ENCODE data around the gene CERS6. TPM values are rescaled to one million over a fixed set of nuclear protein-coding genes. Genes with fewer than 3 reads are reported as not detected.

CERS6 gene
- total RNA-seq, 1 experiment from 2014 or later, result 17.3 TPM

DNA sequence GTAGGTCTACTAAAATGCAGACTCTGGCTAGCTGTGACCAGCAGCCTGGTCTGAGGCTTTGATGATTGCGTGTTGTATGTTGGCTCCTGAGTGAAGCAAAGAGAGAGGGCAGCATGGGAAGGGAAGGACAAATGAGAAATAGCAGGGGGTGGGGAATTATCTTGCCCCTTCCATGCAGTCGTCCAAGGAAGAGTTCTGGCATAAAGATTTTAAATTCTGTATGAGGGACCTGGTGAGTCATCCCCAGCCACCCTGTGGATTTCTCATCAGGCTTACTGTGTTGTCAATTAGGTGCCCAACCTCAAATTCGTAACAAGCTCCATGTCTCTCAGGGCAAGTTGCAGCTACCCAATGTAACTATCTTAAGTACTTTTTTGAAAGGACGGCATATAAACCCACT is 274.3 kb downstream of the CERS6 start (continued):
- TF ChIP-seq, protein P1, sequence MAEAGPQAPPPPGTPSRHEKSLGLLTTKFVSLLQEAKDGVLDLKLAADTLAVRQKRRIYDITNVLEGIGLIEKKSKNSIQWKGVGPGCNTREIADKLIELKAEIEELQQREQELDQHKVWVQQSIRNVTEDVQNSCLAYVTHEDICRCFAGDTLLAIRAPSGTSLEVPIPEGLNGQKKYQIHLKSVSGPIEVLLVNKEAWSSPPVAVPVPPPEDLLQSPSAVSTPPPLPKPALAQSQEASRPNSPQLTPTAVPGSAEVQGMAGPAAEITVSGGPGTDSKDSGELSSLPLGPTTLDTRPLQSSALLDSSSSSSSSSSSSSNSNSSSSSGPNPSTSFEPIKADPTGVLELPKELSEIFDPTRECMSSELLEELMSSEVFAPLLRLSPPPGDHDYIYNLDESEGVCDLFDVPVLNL (CRISPR knock-in tag; IDR thresholded peaks at IDR 0.05; ENCODE audit: borderline replicate concordance, low read depth), result no peak
- TF ChIP-seq NR2C2 (CRISPR knock-in tag; IDR thresholded peaks at IDR 0.05) (no peak), FOXP1 (CRISPR knock-in tag; IDR thresholded peaks at IDR 0.05; ENCODE audit: borderline replicate concordance) (no peak)
- TF ChIP-seq, protein P2, sequence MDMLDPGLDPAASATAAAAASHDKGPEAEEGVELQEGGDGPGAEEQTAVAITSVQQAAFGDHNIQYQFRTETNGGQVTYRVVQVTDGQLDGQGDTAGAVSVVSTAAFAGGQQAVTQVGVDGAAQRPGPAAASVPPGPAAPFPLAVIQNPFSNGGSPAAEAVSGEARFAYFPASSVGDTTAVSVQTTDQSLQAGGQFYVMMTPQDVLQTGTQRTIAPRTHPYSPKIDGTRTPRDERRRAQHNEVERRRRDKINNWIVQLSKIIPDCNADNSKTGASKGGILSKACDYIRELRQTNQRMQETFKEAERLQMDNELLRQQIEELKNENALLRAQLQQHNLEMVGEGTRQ (CRISPR knock-in tag; IDR thresholded peaks at IDR 0.05), result no peak

DNA sequence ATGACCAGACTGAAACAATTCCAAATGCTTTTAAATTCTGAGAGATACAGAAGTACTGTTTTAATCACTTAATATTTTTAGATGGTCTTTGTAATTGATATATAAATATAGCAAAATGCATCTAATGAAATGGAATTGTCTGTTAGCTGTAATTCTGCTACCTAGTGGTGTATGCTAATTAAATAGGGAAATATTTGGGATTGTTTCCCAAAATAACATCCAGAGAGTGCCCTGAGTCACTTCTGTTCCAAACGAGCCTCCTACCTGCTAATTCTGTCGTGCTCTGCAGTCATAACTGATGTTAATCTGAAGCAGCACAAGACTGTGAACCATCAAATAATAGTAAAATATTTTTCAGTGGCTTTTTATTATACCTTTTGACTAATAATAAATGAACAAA is 274.9 kb downstream of the CERS6 start:
- no peak overlapping the region for H3K27ac Mint-ChIP-seq
- ATAC-seq, result no peak
- TF ChIP-seq GRHL2 (CRISPR knock-in tag; IDR thresholded peaks at IDR 0.05; ENCODE audit: insufficient replicate concordance, severe bottlenecking) (no peak), ZNF416 (CRISPR knock-in tag; IDR thresholded peaks at IDR 0.05) (no peak), GTF2I (CRISPR knock-in tag; conservative IDR thresholded peaks at IDR 0.05) (no peak), TEAD1 (CRISPR knock-in tag; IDR thresholded peaks at IDR 0.05) (no peak), ZNF219 (CRISPR knock-in tag; IDR thresholded peaks at IDR 0.05; ENCODE audit: borderline replicate concordance) (no peak), RORB (CRISPR knock-in tag; IDR thresholded peaks at IDR 0.05) (no peak), MXD4 (CRISPR knock-in tag; IDR thresholded peaks at IDR 0.05; ENCODE audit: borderline replicate concordance) (no peak)
- TF ChIP-seq, protein P3, sequence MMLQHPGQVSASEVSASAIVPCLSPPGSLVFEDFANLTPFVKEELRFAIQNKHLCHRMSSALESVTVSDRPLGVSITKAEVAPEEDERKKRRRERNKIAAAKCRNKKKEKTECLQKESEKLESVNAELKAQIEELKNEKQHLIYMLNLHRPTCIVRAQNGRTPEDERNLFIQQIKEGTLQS (CRISPR knock-in tag; conservative IDR thresholded peaks at IDR 0.05), result no peak
- TF ChIP-seq, protein P4, sequence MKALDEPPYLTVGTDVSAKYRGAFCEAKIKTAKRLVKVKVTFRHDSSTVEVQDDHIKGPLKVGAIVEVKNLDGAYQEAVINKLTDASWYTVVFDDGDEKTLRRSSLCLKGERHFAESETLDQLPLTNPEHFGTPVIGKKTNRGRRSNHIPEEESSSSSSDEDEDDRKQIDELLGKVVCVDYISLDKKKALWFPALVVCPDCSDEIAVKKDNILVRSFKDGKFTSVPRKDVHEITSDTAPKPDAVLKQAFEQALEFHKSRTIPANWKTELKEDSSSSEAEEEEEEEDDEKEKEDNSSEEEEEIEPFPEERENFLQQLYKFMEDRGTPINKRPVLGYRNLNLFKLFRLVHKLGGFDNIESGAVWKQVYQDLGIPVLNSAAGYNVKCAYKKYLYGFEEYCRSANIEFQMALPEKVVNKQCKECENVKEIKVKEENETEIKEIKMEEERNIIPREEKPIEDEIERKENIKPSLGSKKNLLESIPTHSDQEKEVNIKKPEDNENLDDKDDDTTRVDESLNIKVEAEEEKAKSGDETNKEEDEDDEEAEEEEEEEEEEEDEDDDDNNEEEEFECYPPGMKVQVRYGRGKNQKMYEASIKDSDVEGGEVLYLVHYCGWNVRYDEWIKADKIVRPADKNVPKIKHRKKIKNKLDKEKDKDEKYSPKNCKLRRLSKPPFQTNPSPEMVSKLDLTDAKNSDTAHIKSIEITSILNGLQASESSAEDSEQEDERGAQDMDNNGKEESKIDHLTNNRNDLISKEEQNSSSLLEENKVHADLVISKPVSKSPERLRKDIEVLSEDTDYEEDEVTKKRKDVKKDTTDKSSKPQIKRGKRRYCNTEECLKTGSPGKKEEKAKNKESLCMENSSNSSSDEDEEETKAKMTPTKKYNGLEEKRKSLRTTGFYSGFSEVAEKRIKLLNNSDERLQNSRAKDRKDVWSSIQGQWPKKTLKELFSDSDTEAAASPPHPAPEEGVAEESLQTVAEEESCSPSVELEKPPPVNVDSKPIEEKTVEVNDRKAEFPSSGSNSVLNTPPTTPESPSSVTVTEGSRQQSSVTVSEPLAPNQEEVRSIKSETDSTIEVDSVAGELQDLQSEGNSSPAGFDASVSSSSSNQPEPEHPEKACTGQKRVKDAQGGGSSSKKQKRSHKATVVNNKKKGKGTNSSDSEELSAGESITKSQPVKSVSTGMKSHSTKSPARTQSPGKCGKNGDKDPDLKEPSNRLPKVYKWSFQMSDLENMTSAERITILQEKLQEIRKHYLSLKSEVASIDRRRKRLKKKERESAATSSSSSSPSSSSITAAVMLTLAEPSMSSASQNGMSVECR (CRISPR knock-in tag; IDR thresholded peaks at IDR 0.05; ENCODE audit: borderline replicate concordance), result no peak
- TF ChIP-seq, protein P5, sequence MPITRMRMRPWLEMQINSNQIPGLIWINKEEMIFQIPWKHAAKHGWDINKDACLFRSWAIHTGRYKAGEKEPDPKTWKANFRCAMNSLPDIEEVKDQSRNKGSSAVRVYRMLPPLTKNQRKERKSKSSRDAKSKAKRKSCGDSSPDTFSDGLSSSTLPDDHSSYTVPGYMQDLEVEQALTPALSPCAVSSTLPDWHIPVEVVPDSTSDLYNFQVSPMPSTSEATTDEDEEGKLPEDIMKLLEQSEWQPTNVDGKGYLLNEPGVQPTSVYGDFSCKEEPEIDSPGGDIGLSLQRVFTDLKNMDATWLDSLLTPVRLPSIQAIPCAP (CRISPR knock-in tag; IDR thresholded peaks at IDR 0.05), result no peak
- peaks cover 33% of the 10 kb centered on the region for H3K4me1 Mint-ChIP-seq
- peaks cover 3% of the 10 kb centered on the region; the same call in 1 of the 2 replicates for H3K9me3 Mint-ChIP-seq
- no peak for DNase-seq (ENCODE audit: low spot score)
- no peaks in the 10 kb centered on the region for H3K36me3 Mint-ChIP-seq
- CTCF ChIA-PET, result no interaction called here
- POLR2A ChIA-PET, result no interaction called here
- no peak overlapping the region for H3K4me3 Mint-ChIP-seq
- H3K27me3 Mint-ChIP-seq (ENCODE audit: low read depth), result no peaks in the 10 kb centered on the region

DNA sequence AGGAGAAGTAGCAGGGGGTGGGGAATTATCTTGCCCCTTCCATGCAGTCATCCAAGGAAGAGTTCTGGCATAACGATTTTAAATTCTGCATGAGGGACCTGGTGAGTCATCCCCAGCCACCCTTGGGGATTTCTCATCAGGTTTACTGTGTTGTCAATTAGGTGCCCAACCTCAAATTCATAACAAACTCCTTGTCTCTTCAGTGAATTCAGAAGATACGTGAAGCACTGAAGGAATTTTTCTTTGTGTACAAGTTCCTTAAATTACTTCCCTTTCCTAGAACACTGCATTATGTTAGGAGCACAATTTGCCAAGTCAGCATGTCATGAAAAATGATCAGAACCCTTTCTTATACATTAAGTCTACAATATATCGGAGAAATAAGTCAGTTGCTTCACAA is 275.5 kb downstream of the CERS6 start:
- no peaks in the 10 kb centered on the region for H3K9me3 Mint-ChIP-seq
- POLR2A ChIA-PET, result no interaction called here
- H3K27ac Mint-ChIP-seq, result 0 out of 2 replicates have a peak overlapping the region, but pooled peaks have one; percentile 34
- ATAC-seq (no peak), DNase-seq (ENCODE audit: low spot score) (no peak)
- CTCF ChIA-PET, result no interaction called here
- peaks cover 33% of the 10 kb centered on the region for H3K4me1 Mint-ChIP-seq
- H3K4me3 Mint-ChIP-seq, result no peak overlapping the region
- H3K27me3 Mint-ChIP-seq (ENCODE audit: low read depth), result no peaks in the 10 kb centered on the region
- H3K36me3 Mint-ChIP-seq, result no peaks in the 10 kb centered on the region
- TF ChIP-seq PRRX2 (CRISPR knock-in tag; IDR thresholded peaks at IDR 0.05) (no peak), HMGA2 (CRISPR knock-in tag; IDR thresholded peaks at IDR 0.05) (no peak), FOXJ3 (CRISPR knock-in tag; IDR thresholded peaks at IDR 0.05; ENCODE audit: borderline replicate concordance) (no peak), NFE2L1 (CRISPR knock-in tag; IDR thresholded peaks at IDR 0.05) (no peak), JUN (CRISPR knock-in tag; IDR thresholded peaks at IDR 0.05) (no peak), FOXP1 (CRISPR knock-in tag; IDR thresholded peaks at IDR 0.05; ENCODE audit: borderline replicate concordance) (no peak)
- TF ChIP-seq, protein P6, sequence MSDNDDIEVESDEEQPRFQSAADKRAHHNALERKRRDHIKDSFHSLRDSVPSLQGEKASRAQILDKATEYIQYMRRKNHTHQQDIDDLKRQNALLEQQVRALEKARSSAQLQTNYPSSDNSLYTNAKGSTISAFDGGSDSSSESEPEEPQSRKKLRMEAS (CRISPR knock-in tag; IDR thresholded peaks at IDR 0.05), result no peak
- TF ChIP-seq, protein P7, sequence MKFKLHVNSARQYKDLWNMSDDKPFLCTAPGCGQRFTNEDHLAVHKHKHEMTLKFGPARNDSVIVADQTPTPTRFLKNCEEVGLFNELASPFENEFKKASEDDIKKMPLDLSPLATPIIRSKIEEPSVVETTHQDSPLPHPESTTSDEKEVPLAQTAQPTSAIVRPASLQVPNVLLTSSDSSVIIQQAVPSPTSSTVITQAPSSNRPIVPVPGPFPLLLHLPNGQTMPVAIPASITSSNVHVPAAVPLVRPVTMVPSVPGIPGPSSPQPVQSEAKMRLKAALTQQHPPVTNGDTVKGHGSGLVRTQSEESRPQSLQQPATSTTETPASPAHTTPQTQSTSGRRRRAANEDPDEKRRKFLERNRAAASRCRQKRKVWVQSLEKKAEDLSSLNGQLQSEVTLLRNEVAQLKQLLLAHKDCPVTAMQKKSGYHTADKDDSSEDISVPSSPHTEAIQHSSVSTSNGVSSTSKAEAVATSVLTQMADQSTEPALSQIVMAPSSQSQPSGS (CRISPR knock-in tag; IDR thresholded peaks at IDR 0.05; ENCODE audit: borderline replicate concordance, low read depth), result no peak
- TF ChIP-seq, protein P8, sequence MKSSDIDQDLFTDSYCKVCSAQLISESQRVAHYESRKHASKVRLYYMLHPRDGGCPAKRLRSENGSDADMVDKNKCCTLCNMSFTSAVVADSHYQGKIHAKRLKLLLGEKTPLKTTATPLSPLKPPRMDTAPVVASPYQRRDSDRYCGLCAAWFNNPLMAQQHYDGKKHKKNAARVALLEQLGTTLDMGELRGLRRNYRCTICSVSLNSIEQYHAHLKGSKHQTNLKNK (CRISPR knock-in tag; IDR thresholded peaks at IDR 0.05), result no peak

Data from WTC11 (cell line).